Fibroblast of mammary gland (primary cell): ENCODE measurements around the gene SIAH2.

Experiments used
- DNase-seq: peaks from one replicate; pipeline ENCODE4 v3.0.0-alpha.2; 2010; ENCODE audit warnings: low read depth
- H3K4me3 ChIP-seq: 2 replicates; pipeline ENCODE4 v1.5.1; 2011; ENCODE audit warnings: low read depth, mild to moderate bottlenecking, low read length, moderate library complexity; ENCODE audit not compliant: control insufficient read depth
- TF ChIP-seq, protein P1 (sequence below): conservative IDR thresholded peaks from 2 replicates; pipeline ENCODE4 v1.5.1; 2011; ENCODE audit warnings: low read depth, low read length, inconsistent platforms; ENCODE audit not compliant: control insufficient read depth, insufficient read depth

The SIAH2 gene

GRCh38 chr3:150787741-150788370, 24.9 kb upstream of the SIAH2 start:
- DNase-seq = peak; percentile 73
- TF ChIP-seq, protein P1, sequence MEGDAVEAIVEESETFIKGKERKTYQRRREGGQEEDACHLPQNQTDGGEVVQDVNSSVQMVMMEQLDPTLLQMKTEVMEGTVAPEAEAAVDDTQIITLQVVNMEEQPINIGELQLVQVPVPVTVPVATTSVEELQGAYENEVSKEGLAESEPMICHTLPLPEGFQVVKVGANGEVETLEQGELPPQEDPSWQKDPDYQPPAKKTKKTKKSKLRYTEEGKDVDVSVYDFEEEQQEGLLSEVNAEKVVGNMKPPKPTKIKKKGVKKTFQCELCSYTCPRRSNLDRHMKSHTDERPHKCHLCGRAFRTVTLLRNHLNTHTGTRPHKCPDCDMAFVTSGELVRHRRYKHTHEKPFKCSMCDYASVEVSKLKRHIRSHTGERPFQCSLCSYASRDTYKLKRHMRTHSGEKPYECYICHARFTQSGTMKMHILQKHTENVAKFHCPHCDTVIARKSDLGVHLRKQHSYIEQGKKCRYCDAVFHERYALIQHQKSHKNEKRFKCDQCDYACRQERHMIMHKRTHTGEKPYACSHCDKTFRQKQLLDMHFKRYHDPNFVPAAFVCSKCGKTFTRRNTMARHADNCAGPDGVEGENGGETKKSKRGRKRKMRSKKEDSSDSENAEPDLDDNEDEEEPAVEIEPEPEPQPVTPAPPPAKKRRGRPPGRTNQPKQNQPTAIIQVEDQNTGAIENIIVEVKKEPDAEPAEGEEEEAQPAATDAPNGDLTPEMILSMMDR = peak; percentile 90
- H3K4me3 ChIP-seq = no peak overlapping the region

DNA sequence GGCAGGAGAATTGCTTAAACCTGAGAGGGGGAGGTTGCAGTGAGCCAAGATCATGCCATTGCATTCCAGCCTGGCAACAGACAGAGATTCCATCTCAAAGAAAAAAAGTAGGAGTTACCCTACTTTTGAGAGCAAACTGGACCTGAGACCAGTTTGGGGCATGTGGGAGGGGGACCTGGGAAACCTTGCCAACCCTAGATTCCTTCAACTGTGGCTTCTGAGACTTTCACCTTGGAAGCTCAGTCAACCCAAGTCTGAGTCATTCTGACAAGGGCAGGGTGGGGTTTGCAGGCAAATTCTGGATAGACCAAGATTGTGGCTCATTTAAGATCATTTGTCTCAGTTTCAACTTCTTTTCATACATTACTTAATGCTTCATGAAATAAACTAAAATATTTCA, 23.8 kb upstream of the SIAH2 start:
- no peak for DNase-seq
- no peak overlapping the region for H3K4me3 ChIP-seq
- TF ChIP-seq, protein P1 = no peak

- no peak for DNase-seq
- no peak overlapping the region for H3K4me3 ChIP-seq
- TF ChIP-seq, protein P1 = no peak
These were observed 21.8 kb upstream of the SIAH2 start for GRCh38 chr3:150784747-150785125.

- DNase-seq = peak; percentile 18
- H3K4me3 ChIP-seq = no peak overlapping the region
- TF ChIP-seq, protein P1 = no peak
These were observed 21.2 kb upstream of the SIAH2 start for GRCh38 chr3:150783920-150784746.

DNA sequence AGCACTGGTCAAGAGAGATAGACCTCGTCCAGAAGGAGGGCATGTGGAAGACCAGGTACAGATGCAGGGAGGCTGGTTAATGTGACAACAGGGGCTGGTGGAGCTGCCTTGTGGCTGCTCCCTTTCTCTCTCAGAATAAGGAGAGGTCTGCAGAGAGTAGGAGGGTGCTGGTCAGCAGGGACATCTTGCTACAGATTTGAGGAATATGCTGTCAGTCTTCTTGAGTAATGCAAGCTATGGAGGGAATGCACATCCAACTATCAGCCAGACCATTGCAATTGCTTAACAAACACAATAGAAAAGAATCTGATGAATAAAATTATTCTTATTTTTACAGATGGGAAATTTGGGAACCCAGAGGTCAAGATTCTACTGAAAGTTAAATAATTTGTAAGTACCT, 20.3 kb upstream of the SIAH2 start:
- TF ChIP-seq, protein P1 = no peak
- DNase-seq = no peak
- H3K4me3 ChIP-seq = no peak overlapping the region

- no peak overlapping the region for H3K4me3 ChIP-seq
- no peak for DNase-seq
- TF ChIP-seq, protein P1 = no peak
These were observed 16.5 kb upstream of the SIAH2 start for GRCh38 chr3:150779402-150779858.
